ENCODE results near the gene SPRR2G. TPM values are rescaled to one million over a fixed set of nuclear protein-coding genes. Genes with fewer than 3 reads are reported as not detected.
"Not testable (repeated sequence)": the region's sequence is repeated elsewhere in the genome, so short reads cannot be mapped to it uniquely, and the experiment has no call there.

SPRR2G gene
- total RNA-seq, 4 donors from 2014 or later: 6.8 to 56.6 (median 13.3) TPM

DNA sequence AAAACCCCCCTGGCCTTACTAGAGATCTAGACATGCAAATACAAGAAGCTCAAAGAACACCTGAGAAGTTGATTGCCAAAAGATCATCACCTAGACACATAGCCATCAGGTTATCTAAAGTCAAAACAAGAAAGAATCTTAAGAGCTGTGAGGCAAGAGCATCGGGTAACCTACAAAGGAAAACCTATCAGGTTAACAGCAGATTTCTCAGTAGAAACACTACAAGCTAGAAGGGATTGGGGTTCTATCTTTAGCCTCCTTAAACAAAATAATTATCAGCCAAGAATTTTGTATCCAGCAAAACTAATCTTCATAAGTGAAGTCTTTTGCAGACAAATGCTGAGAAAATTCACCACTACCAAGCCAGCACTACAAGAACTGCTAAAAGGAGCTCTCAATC, 25.2 kb downstream of the SPRR2G start:
- 69% methylated on average over 1 of the region's 1 CpG for WGBS
- DNase-seq (ENCODE audit: low spot score in 2 of 2): no peak
- Histone ChIP-seq H3K27ac (no peak overlapping the region), H3K36me3 (no peaks in the 10 kb centered on the region), H3K4me1 (peaks cover 4% of the 10 kb centered on the region), H3K27me3 (no peaks in the 10 kb centered on the region), H3K4me3 (no peak overlapping the region), H3K9me3 (peaks cover 7% of the 10 kb centered on the region)
- TF ChIP-seq EP300 (IDR thresholded peaks at IDR 0.05) (no peak), POLR2A (IDR thresholded peaks at IDR 0.05) (no peak), POLR2AphosphoS5 (IDR thresholded peaks at IDR 0.05) (no peak)
- TF ChIP-seq, protein P1, sequence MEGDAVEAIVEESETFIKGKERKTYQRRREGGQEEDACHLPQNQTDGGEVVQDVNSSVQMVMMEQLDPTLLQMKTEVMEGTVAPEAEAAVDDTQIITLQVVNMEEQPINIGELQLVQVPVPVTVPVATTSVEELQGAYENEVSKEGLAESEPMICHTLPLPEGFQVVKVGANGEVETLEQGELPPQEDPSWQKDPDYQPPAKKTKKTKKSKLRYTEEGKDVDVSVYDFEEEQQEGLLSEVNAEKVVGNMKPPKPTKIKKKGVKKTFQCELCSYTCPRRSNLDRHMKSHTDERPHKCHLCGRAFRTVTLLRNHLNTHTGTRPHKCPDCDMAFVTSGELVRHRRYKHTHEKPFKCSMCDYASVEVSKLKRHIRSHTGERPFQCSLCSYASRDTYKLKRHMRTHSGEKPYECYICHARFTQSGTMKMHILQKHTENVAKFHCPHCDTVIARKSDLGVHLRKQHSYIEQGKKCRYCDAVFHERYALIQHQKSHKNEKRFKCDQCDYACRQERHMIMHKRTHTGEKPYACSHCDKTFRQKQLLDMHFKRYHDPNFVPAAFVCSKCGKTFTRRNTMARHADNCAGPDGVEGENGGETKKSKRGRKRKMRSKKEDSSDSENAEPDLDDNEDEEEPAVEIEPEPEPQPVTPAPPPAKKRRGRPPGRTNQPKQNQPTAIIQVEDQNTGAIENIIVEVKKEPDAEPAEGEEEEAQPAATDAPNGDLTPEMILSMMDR (IDR thresholded peaks at IDR 0.05): no peak

DNA sequence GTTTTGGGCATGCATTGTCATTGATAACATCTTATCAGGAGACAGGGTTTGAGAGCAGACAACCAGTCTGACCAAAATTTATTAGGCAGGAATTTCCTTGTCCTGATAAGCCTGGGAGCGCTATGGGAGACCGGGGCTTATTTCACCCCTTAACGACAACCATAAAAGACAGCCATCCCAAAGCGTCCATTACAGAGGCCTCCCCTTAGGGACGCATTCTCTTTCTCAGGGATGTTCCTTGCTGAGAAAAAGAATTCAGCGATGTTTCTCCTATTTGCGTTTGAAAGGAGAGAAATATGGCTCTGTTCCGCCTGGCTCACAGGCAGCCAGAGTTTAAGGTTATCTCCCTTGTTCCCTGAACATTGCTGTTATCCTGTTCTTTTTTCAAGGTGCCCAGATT, 26.9 kb downstream of the SPRR2G start:
- WGBS: 74% methylated on average over 8 of the region's 8 CpGs
- not testable (repeated sequence) for H3K4me1 ChIP-seq; H3K9me3 ChIP-seq; DNase-seq (ENCODE audit: low spot score in 2 of 2); H3K4me3 ChIP-seq; H3K27me3 ChIP-seq; H3K27ac ChIP-seq; H3K36me3 ChIP-seq

DNA sequence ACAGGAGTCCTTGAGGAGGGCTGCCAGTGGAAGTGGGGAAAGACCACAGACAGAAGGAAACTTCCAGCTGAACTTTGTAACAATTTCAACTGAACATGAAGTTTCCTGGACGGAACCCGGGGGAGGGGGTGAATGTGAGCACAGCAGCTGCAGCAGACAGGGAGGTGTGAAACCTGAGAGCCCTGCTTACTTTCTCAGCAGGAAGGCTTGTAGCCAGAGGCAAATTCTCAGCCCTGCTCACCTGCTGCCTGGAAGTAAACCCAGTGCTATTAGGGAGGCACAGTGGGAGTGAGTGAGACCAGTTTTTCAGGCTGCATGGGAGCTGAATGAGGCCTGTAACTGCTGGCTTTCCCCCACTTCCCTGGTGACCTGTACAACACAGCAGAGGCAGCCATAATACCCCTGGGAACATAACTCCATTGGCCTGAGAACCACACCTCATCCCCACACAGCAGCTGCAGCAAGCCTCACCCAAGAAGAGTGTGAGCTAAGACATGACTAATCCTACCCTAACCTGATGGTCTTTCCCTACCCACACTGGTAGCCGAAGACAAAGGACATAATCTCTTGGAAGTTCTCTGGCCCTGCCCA, 27.8 kb downstream of the SPRR2G start:
- Histone ChIP-seq H3K27ac (peak overlapping the region; percentile 62), H3K27me3 (no peaks in the 10 kb centered on the region), H3K9me3 (peaks cover 7% of the 10 kb centered on the region), H3K4me3 (no peak overlapping the region), H3K4me1 (peaks cover 4% of the 10 kb centered on the region), H3K36me3 (no peaks in the 10 kb centered on the region)
- TF ChIP-seq POLR2AphosphoS5 (IDR thresholded peaks at IDR 0.05) (no peak), POLR2A (IDR thresholded peaks at IDR 0.05) (no peak), EP300 (IDR thresholded peaks at IDR 0.05) (no peak)
- TF ChIP-seq, protein P1 (IDR thresholded peaks at IDR 0.05): no peak
- WGBS: 27% methylated on average over 3 of the region's 3 CpGs
- no peak for DNase-seq (ENCODE audit: low spot score in 2 of 2)

DNA sequence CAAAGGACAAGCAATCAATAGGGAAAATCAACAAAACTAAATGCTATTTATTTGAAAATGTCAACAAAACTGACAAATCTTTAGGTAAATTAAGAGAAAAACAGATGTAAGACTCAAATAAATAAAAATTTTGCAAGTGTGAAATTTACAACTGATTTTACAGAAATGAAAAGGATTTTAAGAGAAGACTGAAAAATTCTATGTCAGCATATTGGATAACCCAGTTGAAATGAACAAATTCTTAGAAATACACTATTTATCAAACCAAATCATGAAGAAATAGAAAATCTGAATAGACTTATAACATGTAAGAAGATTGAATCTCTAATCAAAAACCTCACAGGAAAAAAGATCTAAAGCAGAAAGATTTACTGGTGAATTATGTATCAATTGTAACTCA, 29.7 kb downstream of the SPRR2G start:
- TF ChIP-seq, protein P1 (IDR thresholded peaks at IDR 0.05): no peak
- TF ChIP-seq POLR2AphosphoS5 (IDR thresholded peaks at IDR 0.05) (no peak), EP300 (IDR thresholded peaks at IDR 0.05) (no peak), POLR2A (IDR thresholded peaks at IDR 0.05) (no peak)
- Histone ChIP-seq H3K27ac (no peak overlapping the region), H3K4me3 (no peak overlapping the region), H3K9me3 (peaks cover 7% of the 10 kb centered on the region), H3K4me1 (peaks cover 4% of the 10 kb centered on the region), H3K36me3 (no peaks in the 10 kb centered on the region), H3K27me3 (no peaks in the 10 kb centered on the region)
- DNase-seq (ENCODE audit: low spot score in 2 of 2): no peak

DNA sequence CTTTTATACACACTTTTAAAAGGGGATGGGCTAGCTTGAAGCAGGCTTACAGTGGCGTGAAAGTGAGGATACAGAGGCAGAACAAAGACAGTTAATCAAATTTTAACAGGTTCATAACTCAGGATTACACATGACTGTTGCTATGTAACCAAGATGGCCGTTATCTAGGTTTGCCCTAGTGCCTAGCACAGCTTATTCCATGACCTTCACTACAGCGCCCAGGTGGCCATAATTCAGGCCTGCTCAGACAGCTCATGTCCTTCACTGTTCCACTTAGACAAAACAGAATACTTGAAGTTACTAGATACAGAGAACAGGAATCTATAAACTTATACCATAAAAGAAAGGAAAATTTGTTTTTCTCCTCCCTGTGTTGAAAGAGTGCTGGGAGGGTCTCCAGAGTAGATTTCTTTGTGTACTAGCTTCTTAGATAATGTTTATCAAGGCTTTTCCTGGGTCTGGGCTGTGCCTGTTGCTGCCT, 31.2 kb downstream of the SPRR2G start:
- TF ChIP-seq POLR2AphosphoS5 (IDR thresholded peaks at IDR 0.05) (no peak), EP300 (IDR thresholded peaks at IDR 0.05) (no peak), POLR2A (IDR thresholded peaks at IDR 0.05) (no peak)
- TF ChIP-seq, protein P1 (IDR thresholded peaks at IDR 0.05): no peak
- no peaks in the 10 kb centered on the region for H3K27me3 ChIP-seq

GRCh38 chr1:153115264-153115663, 35.4 kb downstream of the SPRR2G start:
- H3K4me1 ChIP-seq; H3K27me3 ChIP-seq; H3K9me3 ChIP-seq; DNase-seq (ENCODE audit: low spot score in 2 of 2); H3K36me3 ChIP-seq; H3K4me3 ChIP-seq; H3K27ac ChIP-seq: not testable (repeated sequence)

More for the DNA sequence above, 31.2 kb downstream of the SPRR2G start:
- WGBS: 55% methylated on average over 3 of the region's 3 CpGs
- Histone ChIP-seq H3K36me3 (no peaks in the 10 kb centered on the region), H3K27ac (no peak overlapping the region), H3K9me3 (peaks cover 3% of the 10 kb centered on the region), H3K4me3 (no peak overlapping the region), H3K4me1 (peaks cover 4% of the 10 kb centered on the region)
- no peak for DNase-seq (ENCODE audit: low spot score in 2 of 2)

Measured in suprapubic skin (tissue), 4 donors.